DMS53 treated with DMSO at 0.1 percent for 48 hours (cell line): ENCODE measurements around the gene RNF152.

ENCODE experiments used
- DNase-seq: peaks from one replicate; lab custom pipeline; 2025; ENCODE audit not compliant: unreplicated experiment; lab: John Stamatoyannopoulos, UW

The RNF152 gene

GRCh38 chr18:61765097-61765496 lies 127.7 kb downstream of the RNF152 start:
- no peak for DNase-seq

GRCh38 chr18:61764381-61764780 lies 128.4 kb downstream of the RNF152 start:
- no peak for DNase-seq

- DNase-seq: no peak
Measured at GRCh38 chr18:61761875-61762274, 130.9 kb downstream of the RNF152 start.
